HK-2 (cell line): ENCODE measurements around the gene ETV6.

Experiments used
- DNase-seq: peaks from one replicate; pipeline ENCODE4 v3.0.0-alpha.2; 2018; ENCODE audit not compliant: unreplicated experiment

ETV6 gene

GRCh38 chr12:11757531-11757930 lies 108.1 kb downstream of the ETV6 start:
- no peak for DNase-seq

DNA sequence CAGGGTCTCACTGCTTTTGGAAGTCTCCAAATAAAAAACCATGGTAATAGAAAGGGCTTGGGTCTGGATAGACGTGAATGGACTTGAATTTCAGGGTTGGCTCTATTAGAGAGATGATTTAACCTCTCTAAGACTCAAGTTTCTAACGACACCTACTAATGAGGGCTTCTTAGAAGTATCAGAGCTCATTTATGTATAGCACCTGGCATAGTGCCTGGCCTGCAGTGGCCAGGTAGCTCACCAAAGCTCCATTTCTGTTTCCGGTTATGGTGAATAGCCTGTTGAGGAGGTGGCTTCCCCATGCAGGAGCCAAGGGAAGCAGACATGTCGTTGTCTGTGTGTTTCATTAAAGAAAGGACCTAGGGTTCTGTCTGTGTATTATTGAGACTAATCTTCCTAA lies 108.6 kb downstream of the ETV6 start:
- no peak for DNase-seq

GRCh38 chr12:11758510-11759493 lies 109.3 kb downstream of the ETV6 start:
- no peak for DNase-seq

- no peak for DNase-seq
These were observed 110.0 kb downstream of the ETV6 start for GRCh38 chr12:11759494-11759878.

DNA sequence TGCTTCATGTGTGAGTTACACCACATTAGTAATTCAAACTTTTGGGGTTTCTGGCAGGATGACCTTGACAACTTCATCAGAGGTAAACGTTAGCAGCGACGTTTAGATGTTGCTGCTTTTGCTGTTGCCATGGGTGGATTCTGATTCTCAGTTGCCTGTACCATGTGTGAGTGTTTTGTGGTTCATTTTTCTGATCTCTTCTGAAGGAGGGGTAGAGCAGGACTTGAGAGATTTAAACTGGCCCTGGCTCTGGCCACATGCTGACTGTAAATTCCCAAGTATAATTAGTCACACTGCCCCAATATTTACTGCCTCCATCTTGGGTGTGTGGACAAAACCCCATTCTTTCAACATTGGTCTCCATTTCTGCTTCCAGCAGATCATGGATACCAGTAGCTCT lies 110.4 kb downstream of the ETV6 start:
- no peak for DNase-seq

GRCh38 chr12:11761869-11762567 lies 112.5 kb downstream of the ETV6 start:
- no peak for DNase-seq

DNA sequence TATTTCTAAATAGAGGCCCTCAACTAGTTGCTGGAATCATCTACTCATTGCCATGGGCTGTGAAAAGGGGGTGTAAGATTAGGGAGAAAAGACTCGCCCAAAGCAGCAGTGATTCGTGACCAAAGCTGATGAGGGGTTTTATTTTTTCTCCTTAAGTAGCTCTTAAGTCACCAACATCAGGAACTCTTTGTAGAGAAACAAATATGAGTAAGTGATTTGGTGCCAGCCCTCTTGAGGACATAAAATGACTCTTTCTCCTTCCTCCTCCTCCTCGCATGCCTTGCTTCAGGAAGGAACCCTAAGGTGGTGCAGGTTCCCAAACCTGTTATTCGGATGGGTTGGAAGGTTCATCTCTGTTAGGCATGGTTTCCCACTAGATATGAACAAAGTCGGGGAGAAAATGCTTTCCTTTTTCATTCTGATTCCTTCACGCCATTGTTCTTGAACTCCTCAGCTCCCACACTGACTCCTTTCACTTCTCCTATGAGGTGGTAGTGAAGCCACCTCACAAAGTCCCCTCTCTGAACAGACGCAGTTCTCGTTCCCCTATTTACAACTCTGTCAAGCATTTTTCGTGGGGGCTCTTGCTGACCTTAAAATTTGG lies 113.4 kb downstream of the ETV6 start:
- no peak for DNase-seq

DNA sequence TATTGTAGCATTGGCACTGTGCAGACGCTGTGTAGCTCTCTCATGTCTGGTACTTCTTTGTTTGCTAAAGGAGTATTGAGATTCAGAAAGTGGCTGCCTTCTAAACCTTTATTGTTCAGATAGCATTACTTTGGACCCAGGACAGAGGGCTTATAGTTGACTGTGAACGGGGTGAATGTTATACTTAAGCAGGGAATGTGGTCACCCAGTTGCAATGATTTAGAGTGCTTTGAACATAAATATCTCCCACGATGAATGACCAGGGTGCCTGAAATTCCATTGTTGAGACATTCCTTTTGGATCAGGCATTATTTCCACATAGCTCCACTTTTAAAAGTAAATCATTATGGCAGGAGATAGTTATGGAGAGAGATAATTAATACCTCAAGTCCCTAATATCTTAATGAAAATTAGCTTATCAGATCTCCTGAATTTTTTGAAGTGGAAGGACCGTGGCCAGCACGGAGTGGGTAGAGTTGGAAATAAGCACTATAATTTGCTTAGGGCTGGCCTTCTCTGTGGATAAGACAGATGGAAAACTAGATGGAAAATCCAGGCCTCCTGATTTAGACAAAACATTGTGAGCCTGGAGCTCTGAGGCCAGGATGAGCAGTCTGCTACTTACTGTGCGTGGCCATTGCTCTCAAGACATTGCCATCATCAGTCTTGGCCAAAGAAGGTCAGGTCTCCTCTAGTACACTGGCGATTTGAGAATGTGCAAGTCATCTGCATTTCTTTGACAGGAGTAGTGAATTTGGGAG lies 114.5 kb downstream of the ETV6 start:
- no peak for DNase-seq

- DNase-seq, result no peak
These were observed 115.4 kb downstream of the ETV6 start for GRCh38 chr12:11764837-11765236.

- no peak for DNase-seq
These were observed 115.9 kb downstream of the ETV6 start for GRCh38 chr12:11765421-11765816.

- DNase-seq, result no peak
These were observed 116.6 kb downstream of the ETV6 start for GRCh38 chr12:11765817-11766794.

- DNase-seq, result no peak
These were observed 117.7 kb downstream of the ETV6 start for GRCh38 chr12:11767029-11767724.

DNA sequence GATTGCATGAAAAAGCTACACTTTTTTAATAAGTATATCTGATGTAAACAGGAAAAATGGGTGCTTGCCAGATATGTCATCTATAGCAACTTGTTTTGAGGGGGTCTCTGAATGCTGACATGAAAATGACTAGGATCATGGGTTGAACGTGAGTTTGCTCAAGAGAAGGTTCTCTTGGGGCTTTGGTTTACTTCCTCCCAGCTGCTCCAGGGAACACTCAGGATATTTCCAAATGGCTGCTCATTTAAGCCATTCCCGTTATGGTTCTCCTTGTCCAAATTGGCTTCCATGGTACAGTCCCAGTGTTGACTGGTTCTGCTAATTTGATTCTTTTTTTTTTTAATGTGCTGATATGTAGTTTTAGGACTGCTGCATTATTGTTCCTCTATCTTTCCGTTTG lies 118.3 kb downstream of the ETV6 start:
- no peak for DNase-seq

DNA sequence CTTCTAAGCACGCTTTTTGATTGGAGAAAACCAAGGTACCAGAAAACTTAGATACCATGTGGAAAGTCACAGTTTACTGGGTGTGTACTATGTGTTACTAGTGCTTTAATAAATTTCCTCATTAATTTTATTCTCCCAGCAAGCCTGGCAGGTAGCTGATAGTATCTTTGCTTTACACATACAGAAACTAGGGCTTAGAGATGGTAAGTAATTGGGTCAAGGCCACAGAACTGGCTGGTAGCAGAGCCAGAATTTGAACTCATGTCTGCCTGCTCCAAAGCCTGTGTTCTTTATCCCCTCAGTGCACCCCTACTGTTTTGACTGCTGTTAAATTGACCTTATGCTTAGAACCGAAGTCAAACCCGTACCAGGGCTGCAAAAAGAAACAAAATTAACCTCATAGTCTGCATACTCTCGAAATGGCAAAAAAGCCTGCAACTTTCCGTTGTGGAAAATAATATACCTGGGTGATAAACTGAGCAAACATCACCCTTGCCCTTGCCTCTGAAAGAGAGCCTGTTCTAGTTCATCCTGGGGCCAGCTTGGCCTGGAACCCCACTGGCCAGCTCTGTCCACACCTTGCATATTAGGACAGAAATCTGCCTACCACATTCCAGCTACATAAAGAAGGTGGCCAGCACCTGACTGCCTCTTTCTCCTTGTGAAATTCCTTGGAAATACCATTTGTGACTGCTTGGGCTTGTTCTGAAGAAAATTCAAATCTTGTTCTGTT lies 118.9 kb downstream of the ETV6 start:
- no peak for DNase-seq

DNA sequence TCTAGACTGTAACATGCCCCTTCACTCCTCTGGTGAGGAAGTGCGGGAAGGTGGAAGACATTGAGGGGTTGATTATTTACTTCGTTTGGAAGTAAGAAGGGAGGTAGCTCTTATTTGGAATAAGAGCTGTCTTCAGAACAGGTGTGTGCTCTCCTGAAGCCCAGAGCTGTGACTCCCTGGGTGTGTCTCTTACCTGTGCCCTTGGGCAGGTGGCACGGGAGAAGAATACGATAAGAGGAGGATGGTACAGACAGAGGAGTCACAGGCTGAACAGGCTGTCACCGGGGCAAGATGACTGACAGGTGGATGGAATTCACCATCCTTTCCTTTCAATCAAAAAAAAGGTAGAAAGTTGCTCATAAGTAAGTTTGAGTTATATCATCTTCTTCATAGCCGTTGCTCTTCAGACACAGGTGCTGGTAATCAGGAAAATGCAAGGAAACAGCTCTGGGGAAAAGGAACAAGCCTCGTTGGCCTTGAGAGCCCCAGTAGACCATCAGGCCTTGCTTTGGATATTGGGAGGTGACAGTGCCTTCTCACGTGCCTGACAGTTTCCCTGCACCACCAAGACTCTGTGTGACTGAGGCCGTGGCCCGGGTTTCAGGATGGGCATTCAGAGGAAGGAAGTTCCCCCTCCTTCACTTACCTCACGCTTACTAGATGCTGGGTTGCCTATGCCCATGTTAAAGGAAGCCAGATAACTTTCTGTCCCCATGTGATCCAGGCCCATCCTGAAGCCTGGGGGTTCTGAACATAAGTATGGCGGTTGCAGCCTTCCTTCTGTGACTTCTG lies 120.4 kb downstream of the ETV6 start:
- DNase-seq, result no peak

- no peak for DNase-seq
These were observed 121.9 kb downstream of the ETV6 start for GRCh38 chr12:11771356-11771755.

GRCh38 chr12:11771895-11772502 lies 122.5 kb downstream of the ETV6 start:
- no peak for DNase-seq
